Measurements from ENCODE around the gene CMIP.

Gene CMIP

DNA sequence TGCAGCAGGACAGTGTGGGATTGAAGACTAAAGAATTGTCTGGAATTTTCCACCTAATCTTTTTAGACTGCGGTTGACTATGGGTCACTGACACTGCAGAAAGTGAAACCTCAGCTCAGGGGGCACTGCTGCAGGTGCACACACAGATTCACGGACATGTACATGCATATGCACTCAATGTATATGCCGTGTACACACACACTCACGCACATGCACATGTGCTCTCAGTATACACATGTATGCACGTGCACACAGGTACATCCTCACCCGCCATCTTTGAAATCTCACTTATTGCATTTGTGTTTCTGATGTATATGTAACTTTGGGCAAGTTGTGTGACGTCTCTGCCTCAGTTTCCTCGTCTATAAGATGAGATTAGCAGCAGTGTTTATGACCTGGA lies 27.3 kb downstream of the CMIP start:
- H3K9me3 ChIP-seq (ENCODE audit: control insufficient read depth, low read length), result no peaks in the 10 kb centered on the region
- peaks cover 29% of the 10 kb centered on the region for H3K79me2 ChIP-seq
- H2AFZ ChIP-seq, result no peak overlapping the region
- H3K9ac ChIP-seq, result no peak overlapping the region
- no peak overlapping the region for H3K4me3 ChIP-seq (ENCODE audit: low read depth, low read length)
- no peaks in the 10 kb centered on the region for H3K27me3 ChIP-seq (ENCODE audit: control insufficient read depth, insufficient read depth, low read length)
- H3K4me2 ChIP-seq (ENCODE audit: low read length), result no peak overlapping the region
- no peak overlapping the region for H3K27ac ChIP-seq
- TF ChIP-seq, protein P1, sequence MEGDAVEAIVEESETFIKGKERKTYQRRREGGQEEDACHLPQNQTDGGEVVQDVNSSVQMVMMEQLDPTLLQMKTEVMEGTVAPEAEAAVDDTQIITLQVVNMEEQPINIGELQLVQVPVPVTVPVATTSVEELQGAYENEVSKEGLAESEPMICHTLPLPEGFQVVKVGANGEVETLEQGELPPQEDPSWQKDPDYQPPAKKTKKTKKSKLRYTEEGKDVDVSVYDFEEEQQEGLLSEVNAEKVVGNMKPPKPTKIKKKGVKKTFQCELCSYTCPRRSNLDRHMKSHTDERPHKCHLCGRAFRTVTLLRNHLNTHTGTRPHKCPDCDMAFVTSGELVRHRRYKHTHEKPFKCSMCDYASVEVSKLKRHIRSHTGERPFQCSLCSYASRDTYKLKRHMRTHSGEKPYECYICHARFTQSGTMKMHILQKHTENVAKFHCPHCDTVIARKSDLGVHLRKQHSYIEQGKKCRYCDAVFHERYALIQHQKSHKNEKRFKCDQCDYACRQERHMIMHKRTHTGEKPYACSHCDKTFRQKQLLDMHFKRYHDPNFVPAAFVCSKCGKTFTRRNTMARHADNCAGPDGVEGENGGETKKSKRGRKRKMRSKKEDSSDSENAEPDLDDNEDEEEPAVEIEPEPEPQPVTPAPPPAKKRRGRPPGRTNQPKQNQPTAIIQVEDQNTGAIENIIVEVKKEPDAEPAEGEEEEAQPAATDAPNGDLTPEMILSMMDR (IDR thresholded peaks at IDR 0.05), result no peak
- no peaks in the 10 kb centered on the region for H3K4me1 ChIP-seq
- no peaks in the 10 kb centered on the region for H3K36me3 ChIP-seq (ENCODE audit: control insufficient read depth, insufficient read depth, low read length)

DNA sequence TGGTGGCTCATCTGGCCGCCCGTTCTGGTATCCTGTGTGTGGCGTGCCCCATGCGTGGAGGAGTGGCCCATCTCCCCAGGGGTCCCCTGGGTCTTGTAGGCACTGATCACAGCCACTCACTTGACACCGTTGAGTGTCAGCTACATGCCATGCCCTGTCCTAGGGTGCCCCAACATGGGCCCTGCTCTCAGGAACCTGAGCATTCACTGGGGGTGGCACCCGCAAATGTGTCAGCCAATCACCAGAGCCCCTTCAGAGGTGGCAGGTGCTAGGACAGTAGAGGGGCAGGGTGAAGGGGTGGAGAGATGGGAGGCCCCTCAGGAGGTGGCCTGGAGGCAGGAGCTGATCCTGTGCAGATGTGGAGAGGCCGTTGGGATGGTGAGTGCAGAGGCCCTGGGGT lies 27.8 kb downstream of the CMIP start:
- H3K27me3 ChIP-seq (ENCODE audit: control insufficient read depth, insufficient read depth, low read length), result no peaks in the 10 kb centered on the region
- H3K4me1 ChIP-seq, result no peaks in the 10 kb centered on the region
- peaks cover 31% of the 10 kb centered on the region for H3K79me2 ChIP-seq
- no peaks in the 10 kb centered on the region for H3K9me3 ChIP-seq (ENCODE audit: control insufficient read depth, low read length)
- H3K9ac ChIP-seq, result no peak overlapping the region
- TF ChIP-seq, protein P1 (IDR thresholded peaks at IDR 0.05), result no peak
- H3K4me2 ChIP-seq (ENCODE audit: low read length), result no peak overlapping the region
- no peak overlapping the region for H2AFZ ChIP-seq
- H3K36me3 ChIP-seq (ENCODE audit: control insufficient read depth, insufficient read depth, low read length), result no peaks in the 10 kb centered on the region
- no peak overlapping the region for H3K27ac ChIP-seq
- H3K4me3 ChIP-seq (ENCODE audit: low read depth, low read length), result no peak overlapping the region

DNA sequence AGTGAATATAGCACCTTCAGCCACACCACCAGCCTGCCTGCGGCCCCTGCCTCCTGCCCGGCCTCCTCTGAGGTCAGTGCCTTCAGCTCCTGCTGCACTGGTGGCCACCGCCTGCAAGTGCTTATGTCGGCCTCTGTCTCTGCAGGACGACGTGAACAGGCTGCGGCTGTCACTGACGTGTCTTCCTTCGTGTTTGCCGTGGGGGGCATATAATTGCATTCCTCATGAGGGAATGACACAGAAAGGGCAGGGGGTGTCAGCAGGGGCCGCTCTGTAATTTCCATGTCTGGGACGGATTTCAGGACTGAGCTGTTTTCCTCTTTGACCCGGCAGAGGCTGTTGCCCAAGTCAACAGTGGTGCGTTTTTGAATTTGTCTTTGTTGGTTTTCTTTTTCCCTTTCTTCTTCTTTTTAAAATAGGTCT lies 28.5 kb downstream of the CMIP start:
- H3K27ac ChIP-seq, result no peak overlapping the region
- H3K79me2 ChIP-seq, result peaks cover 32% of the 10 kb centered on the region
- H3K4me1 ChIP-seq, result no peaks in the 10 kb centered on the region
- H3K4me2 ChIP-seq (ENCODE audit: low read length), result no peak overlapping the region
- no peak overlapping the region for H3K4me3 ChIP-seq (ENCODE audit: low read depth, low read length)
- H3K36me3 ChIP-seq (ENCODE audit: control insufficient read depth, insufficient read depth, low read length), result no peaks in the 10 kb centered on the region
- no peak overlapping the region for H2AFZ ChIP-seq
- H3K9me3 ChIP-seq (ENCODE audit: control insufficient read depth, low read length), result no peaks in the 10 kb centered on the region
- no peak overlapping the region for H3K9ac ChIP-seq
- TF ChIP-seq, protein P1 (IDR thresholded peaks at IDR 0.05), result no peak
- no peaks in the 10 kb centered on the region for H3K27me3 ChIP-seq (ENCODE audit: control insufficient read depth, insufficient read depth, low read length)

DNA sequence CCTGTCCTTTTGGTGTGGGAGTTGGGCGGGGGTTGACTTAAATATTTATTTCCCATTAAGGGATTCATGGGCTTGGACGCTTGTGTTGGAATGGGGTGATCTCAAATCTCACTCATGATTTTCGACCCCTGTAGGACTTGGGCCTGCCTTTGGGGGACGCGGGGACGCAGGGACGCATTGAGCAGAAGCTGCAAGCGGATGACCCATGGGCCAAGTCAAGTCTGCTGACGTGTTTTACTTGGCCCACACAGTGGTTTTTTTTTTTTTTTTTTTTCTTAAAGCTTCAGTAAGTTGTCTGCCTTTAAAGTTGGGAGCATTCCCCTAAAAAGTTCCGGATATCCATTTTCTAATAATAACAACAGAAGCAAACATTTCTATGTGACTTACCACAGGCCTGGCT lies 28.9 kb downstream of the CMIP start:
- TF ChIP-seq, protein P1 (IDR thresholded peaks at IDR 0.05), result no peak
- H3K9me3 ChIP-seq (ENCODE audit: control insufficient read depth, low read length), result no peaks in the 10 kb centered on the region
- no peaks in the 10 kb centered on the region for H3K36me3 ChIP-seq (ENCODE audit: control insufficient read depth, insufficient read depth, low read length)
- no peak overlapping the region for H3K9ac ChIP-seq
- no peaks in the 10 kb centered on the region for H3K4me1 ChIP-seq
- no peak overlapping the region for H3K4me2 ChIP-seq (ENCODE audit: low read length)
- peaks cover 32% of the 10 kb centered on the region for H3K79me2 ChIP-seq
- no peaks in the 10 kb centered on the region for H3K27me3 ChIP-seq (ENCODE audit: control insufficient read depth, insufficient read depth, low read length)
- no peak overlapping the region for H3K27ac ChIP-seq
- H2AFZ ChIP-seq, result no peak overlapping the region
- no peak overlapping the region for H3K4me3 ChIP-seq (ENCODE audit: low read depth, low read length)

Measured in parathyroid adenoma (tissue), 2 donors.